Measurements from ENCODE around the gene WFDC1. TPM values are rescaled to one million over a fixed set of nuclear protein-coding genes. Genes with fewer than 3 reads are reported as not detected.

WFDC1 gene
- total and polyA plus RNA-seq, 7 donors, result 0.32 to 1.2 (median 0.65) TPM; not detected in 1

DNA sequence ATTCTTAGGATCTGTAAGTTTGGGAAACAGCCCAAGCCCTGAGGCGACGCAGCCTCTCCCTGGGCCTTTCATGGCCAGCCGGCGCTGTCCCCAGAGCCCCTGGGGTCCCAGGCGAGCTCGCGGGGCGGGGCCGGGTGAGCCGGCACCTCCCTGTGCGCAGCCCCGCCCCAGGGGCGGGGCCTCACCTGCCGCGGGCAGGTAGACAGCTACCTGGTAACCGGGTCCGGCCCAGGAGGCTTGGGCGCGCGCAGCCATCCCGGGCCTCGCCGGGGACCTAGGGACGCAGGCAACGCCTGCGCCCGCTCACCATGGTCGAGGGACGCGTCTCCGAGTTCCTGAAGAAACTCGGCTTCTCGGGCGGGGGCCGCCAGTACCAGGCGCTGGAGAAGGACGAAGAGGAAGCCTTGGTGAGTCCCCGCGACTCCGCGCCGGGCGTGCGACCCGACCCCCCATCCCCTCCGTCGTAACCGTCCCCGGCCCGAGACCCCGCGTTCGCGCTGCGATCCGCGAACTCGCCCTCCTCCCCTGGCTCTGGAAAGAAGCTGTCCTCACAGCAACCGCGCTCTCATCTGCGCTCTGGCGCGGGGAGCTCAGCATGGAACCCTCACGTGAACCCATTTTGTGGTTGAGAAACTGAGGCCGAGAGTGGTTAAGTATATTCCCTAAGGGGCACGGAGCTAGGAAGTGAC, 73.8 kb downstream of the WFDC1 start, which contains the start of gene ATP2C2:
TSS of gene ATP2C2 (plus strand) at position 231 of the 689 bp plus-strand sequence. CDS start at position 309, 78 bp downstream.
- Histone ChIP-seq H3K36me3 (ENCODE audit: insufficient read depth in 1 of 2, low read depth in 1 of 2) (no peaks in the 10 kb centered on the region), H3K27ac (no peak within 1 kb of the TSS), H3K4me3 (no peak within 1 kb of the TSS), H3K4me1 (no peaks in the 10 kb centered on the region), H3K27me3 (ENCODE audit: insufficient read depth in 3 of 3, low read length in 2 of 3) (peaks cover 0 to 60% (median 17%) of the 10 kb centered on the region in 3 donors), H3K9me3 (no peaks in the 10 kb centered on the region)
- ATAC-seq (no peak), DNase-seq (no peak)
- TF ChIP-seq, protein P1, sequence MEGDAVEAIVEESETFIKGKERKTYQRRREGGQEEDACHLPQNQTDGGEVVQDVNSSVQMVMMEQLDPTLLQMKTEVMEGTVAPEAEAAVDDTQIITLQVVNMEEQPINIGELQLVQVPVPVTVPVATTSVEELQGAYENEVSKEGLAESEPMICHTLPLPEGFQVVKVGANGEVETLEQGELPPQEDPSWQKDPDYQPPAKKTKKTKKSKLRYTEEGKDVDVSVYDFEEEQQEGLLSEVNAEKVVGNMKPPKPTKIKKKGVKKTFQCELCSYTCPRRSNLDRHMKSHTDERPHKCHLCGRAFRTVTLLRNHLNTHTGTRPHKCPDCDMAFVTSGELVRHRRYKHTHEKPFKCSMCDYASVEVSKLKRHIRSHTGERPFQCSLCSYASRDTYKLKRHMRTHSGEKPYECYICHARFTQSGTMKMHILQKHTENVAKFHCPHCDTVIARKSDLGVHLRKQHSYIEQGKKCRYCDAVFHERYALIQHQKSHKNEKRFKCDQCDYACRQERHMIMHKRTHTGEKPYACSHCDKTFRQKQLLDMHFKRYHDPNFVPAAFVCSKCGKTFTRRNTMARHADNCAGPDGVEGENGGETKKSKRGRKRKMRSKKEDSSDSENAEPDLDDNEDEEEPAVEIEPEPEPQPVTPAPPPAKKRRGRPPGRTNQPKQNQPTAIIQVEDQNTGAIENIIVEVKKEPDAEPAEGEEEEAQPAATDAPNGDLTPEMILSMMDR (IDR thresholded peaks at IDR 0.05), result no peak
- intact Hi-C loops (cut with DNase I), result no loop called here
- 3 to 4% (median 3%) methylated on average over 37 to 66 of the region's 66 CpGs for WGBS, 3 donors

DNA sequence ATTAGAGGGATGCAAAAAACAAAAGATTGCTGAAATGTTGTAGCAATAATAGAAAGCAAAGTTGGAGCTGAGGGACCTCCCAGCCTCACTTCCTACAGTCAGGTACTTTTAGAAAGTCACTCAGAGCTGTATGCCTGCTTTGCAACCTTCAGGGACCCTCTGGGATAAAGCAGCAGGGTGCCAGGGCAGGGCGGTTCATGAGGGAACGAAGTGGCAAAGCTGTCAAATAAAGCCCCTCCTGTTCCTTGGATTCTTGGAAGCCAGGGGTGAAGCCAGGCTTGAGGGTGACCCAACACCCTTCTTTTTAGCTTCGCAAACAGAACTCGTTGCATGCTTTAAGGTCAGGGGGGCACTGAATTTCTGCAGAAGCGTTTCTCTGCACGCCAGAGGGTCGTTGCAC, 74.4 kb downstream of the WFDC1 start:
- peaks cover 0 to 64% (median 17%) of the 10 kb centered on the region in 3 donors for H3K27me3 ChIP-seq (ENCODE audit: insufficient read depth in 3 of 3, low read length in 2 of 3)
- TF ChIP-seq, protein P1 (IDR thresholded peaks at IDR 0.05), result no peak
- 40 to 48% (median 45%) methylated on average over 7 of the region's 7 CpGs for WGBS, 3 donors
- H3K27ac ChIP-seq, result no peak overlapping the region
- H3K9me3 ChIP-seq, result no peaks in the 10 kb centered on the region
- H3K4me3 ChIP-seq, result no peak overlapping the region
- DNase-seq (no peak), ATAC-seq (no peak)
- no peaks in the 10 kb centered on the region for H3K4me1 ChIP-seq
- H3K36me3 ChIP-seq (ENCODE audit: insufficient read depth in 1 of 2, low read depth in 1 of 2), result no peaks in the 10 kb centered on the region
- intact Hi-C loops (cut with DNase I), result no loop called here

DNA sequence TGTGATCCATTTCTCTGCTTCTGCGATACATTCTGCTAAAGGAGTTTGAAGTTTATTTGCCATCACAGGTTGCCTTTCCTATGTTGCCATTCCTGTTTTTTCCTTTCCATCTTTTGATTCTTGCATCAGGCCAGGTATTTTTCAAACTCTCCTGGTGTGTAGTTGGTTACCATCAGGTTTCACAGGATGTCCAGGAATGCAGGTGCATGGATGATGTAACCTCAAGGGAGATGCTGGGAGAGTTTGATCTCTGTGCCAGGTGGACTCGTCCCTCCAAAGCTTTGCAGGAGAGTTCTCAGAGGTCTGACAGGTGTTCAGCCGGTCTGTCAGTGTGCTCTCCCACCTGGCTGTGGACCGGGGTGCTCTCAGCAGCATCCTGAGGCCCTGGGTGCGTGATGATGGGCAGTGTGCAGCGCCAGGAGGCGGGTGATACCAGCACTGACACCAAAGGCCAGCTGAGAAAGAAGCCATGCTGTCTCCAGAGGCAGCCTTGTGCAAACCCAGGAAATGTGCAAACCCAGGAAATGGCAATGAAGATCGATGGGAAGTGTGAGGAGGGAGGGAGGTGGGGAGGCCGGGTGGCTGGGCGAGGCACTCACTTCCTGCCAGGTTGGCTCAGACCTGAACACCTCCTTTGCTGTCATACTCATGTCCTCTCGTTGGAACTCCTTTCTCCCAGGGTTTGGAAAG, 75.4 kb downstream of the WFDC1 start:
- H3K4me3 ChIP-seq, result no peak overlapping the region
- WGBS, 3 donors, result 52 to 61% (median 57%) methylated on average over 11 of the region's 11 CpGs
- no peak for DNase-seq
- no peak overlapping the region for H3K27ac ChIP-seq
- H3K27me3 ChIP-seq (ENCODE audit: insufficient read depth in 3 of 3, low read length in 2 of 3), result peaks cover 0 to 65% (median 15%) of the 10 kb centered on the region in 3 donors
- intact Hi-C loops (cut with DNase I), result loop anchor here in 1 of 2 donors (2.0 kb wide), 1 partner anchor 33 kb away; no protein-coding TSS in a partner anchor
- TF ChIP-seq, protein P1 (IDR thresholded peaks at IDR 0.05), result no peak
- H3K36me3 ChIP-seq (ENCODE audit: insufficient read depth in 1 of 2, low read depth in 1 of 2), result no peaks in the 10 kb centered on the region
- H3K4me1 ChIP-seq, result no peaks in the 10 kb centered on the region
- no peak for ATAC-seq
- no peaks in the 10 kb centered on the region for H3K9me3 ChIP-seq

DNA sequence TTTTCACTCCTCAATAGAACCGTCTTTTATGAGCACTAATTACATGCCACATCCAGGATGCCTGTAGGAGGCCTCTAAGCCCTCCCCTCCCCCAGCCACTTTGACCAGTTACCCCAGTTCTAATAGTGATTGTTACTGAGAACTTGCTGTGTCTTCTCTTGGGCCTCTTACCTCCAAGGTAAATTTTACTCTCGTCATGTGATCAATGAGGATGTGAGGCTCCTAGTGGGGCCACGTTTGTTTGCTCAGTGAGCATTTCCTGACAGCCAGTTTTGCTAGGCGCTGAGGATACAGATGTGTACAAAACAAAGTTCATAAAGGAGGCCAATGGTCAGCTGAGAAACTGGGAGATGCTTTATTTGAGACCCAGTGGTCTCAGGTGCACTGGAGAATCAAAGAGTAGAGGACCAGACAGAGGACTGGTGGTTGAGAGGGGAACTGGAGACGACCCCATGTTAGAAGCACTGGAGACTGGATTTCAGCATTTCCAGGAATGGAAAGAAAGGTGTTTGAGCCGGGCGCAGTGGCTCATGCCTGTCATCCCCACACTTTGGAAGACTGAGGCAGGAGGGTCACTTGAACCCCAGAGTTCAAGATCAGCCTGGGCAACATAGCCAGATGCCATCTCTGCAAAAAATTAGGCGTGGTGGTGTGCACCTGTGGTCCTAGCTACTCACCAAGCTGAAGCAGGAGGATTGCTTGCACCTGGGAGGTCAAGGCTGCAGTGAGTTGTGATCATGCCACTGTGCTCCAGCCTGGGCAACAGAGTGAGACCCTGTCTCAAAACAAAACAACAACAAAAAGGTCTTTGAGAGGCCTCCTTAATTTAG, 76.3 kb downstream of the WFDC1 start:
- peaks cover 0 to 65% (median 15%) of the 10 kb centered on the region in 3 donors for H3K27me3 ChIP-seq (ENCODE audit: insufficient read depth in 3 of 3, low read length in 2 of 3)
- H3K4me1 ChIP-seq, result no peaks in the 10 kb centered on the region
- H3K9me3 ChIP-seq, result no peaks in the 10 kb centered on the region
- ATAC-seq, result no peak
- H3K36me3 ChIP-seq (ENCODE audit: insufficient read depth in 1 of 2, low read depth in 1 of 2), result no peaks in the 10 kb centered on the region
- no peak overlapping the region for H3K27ac ChIP-seq
- WGBS, 3 donors, result 64 to 75% (median 68%) methylated on average over 8 of the region's 8 CpGs
- intact Hi-C loops (cut with DNase I), result loop anchor here in 1 of 2 donors (2.0 kb wide), 1 partner anchor 34 kb away; no protein-coding TSS in a partner anchor
- no peak for DNase-seq
- TF ChIP-seq, protein P1 (IDR thresholded peaks at IDR 0.05), result no peak
- no peak overlapping the region for H3K4me3 ChIP-seq
